GM12878 (cell line): Measurements from ENCODE around the gene SLC25A29. TPM values are rescaled to one million over a fixed set of nuclear protein-coding genes. Genes with fewer than 3 reads are reported as not detected.

Source experiments
- DPF2 ChIP-seq: fragments of 450-650 bp; IDR thresholded peaks from 2 replicates; pipeline ENCODE4 v1.6.1; 2017; ENCODE audit warnings: mild to moderate bottlenecking
- E2F8 ChIP-seq: fragments of 450-650 bp; IDR thresholded peaks from 2 replicates; pipeline ENCODE4 v1.6.1; 2018; ENCODE audit warnings: mild to moderate bottlenecking, low read depth, moderate library complexity; ENCODE audit not compliant: partially characterized antibody
- E4F1 ChIP-seq: fragments of 450-650 bp; IDR thresholded peaks from 2 replicates; pipeline ENCODE4 v1.6.1; 2018; ENCODE audit warnings: borderline replicate concordance, mild to moderate bottlenecking; ENCODE audit not compliant: partially characterized antibody
- FOXK2 ChIP-seq: fragments of 450-650 bp; IDR thresholded peaks from 2 replicates; pipeline ENCODE4 v1.6.1; 2017; ENCODE audit warnings: mild to moderate bottlenecking, moderate library complexity
- GATAD2B ChIP-seq: fragments of 450-650 bp; conservative IDR thresholded peaks from 2 replicates; pipeline ENCODE4 v1.6.1; 2017; ENCODE audit warnings: low read depth, mild to moderate bottlenecking, moderate library complexity
- LARP7 ChIP-seq: fragments of 450-650 bp; IDR thresholded peaks from 2 replicates; pipeline ENCODE4 v1.6.1; 2017; ENCODE audit warnings: mild to moderate bottlenecking
- MLLT1 ChIP-seq: fragments of 450-650 bp; IDR thresholded peaks from 2 replicates; pipeline ENCODE4 v1.6.1; 2016; ENCODE audit warnings: mild to moderate bottlenecking
- MXI1 ChIP-seq: fragments of 150-350 bp; IDR thresholded peaks from 2 replicates; pipeline ENCODE4 v1.6.1; 2011; ENCODE audit warnings: low read depth, mild to moderate bottlenecking, inconsistent platforms, low read length, improper control_type of control experiment
- NBN ChIP-seq: fragments of 450-650 bp; IDR thresholded peaks from 2 replicates; pipeline ENCODE4 v1.6.1; 2016
- NR2C2 ChIP-seq: IDR thresholded peaks from 2 replicates; pipeline ENCODE4 v1.6.1; 2011; ENCODE audit warnings: borderline replicate concordance, low read depth; ENCODE audit not compliant: control insufficient read depth, insufficient read length
- POLR2A ChIP-seq: IDR thresholded peaks from 2 replicates; pipeline ENCODE4 v1.6.1; 2011; ENCODE audit warnings: low read depth, mild to moderate bottlenecking, low read length
- SMARCA5 ChIP-seq: fragments of 450-650 bp; IDR thresholded peaks from 2 replicates; pipeline ENCODE4 v1.6.1; 2017; ENCODE audit warnings: mild to moderate bottlenecking
- ZBTB33 ChIP-seq: fragments of 450-650 bp; IDR thresholded peaks from 2 replicates; pipeline ENCODE4 v1.6.1; 2017; ENCODE audit warnings: mild to moderate bottlenecking
- ZNF687 ChIP-seq: fragments of 450-650 bp; IDR thresholded peaks from 2 replicates; pipeline ENCODE4 v1.6.1; 2017; ENCODE audit warnings: mild to moderate bottlenecking, moderate library complexity
- polyA plus RNA-seq, 11 experiments: library from polyadenylated mRNA; depleted of rRNA in 4 of 11; unstranded in 6 of 11; stranded (reverse) in 5 of 11; fragments of >200 nt; fragmentation: Nextera tagmentation in 4 of 11; fragmentation: Illumina TruSeq in 1 of 11; extraction: Ambion mirVana in 4 of 11; extraction: Trizol in 1 of 11; gene quantifications; 1 replicate in 1 of 11; 2 replicates in 10 of 11; pipeline versions ENCODE4 v1.2.1 to v1.2.3, GENCODE V29; 2011 to 2016; ENCODE audit warnings: inconsistent platforms in 2 of 11, missing spikeins in 2 of 11, low read depth in 1 of 11
- total RNA-seq, 4 experiments: library from RNA; depleted of rRNA in 3 of 4; stranded (reverse); fragments of >200 nt in 3 of 4; fragmentation: Illumina TruSeq in 1 of 4; extraction: Trizol in 1 of 4; gene quantifications; 2 replicates each; pipeline versions ENCODE4 v1.2.1 to v1.2.3, GENCODE V29; 2013 to 2021

SLC25A29 gene
- total and polyA plus RNA-seq, 10 of the 15 experiments (the other 5 are each of a cell fraction or from before 2014, with no cell fraction given) = 0.42 to 13.3 (median 4.0) TPM; not detected in 1

- peak; percentile 80 for TF ChIP-seq MLLT1
- no peak for TF ChIP-seq E4F1
- TF ChIP-seq ZNF687 = peak; percentile 94
- TF ChIP-seq NBN = 0 out of 2 replicates have a peak, but pooled peaks have one; percentile 55
- TF ChIP-seq E2F8 = no peak
- peak; percentile 36; the same call in 1 of the 2 replicates for TF ChIP-seq ZBTB33
- TF ChIP-seq SMARCA5 = 0 out of 2 replicates have a peak, but pooled peaks have one; percentile 16
- TF ChIP-seq NR2C2 = no peak
- TF ChIP-seq FOXK2 = no peak
- peak; percentile 59; the same call in 1 of the 2 replicates for TF ChIP-seq GATAD2B
- no peak for TF ChIP-seq LARP7
- TF ChIP-seq MXI1 = no peak
- no peak for TF ChIP-seq POLR2A
- peak; percentile 32; the same call in 1 of the 2 replicates for TF ChIP-seq DPF2
Observed at GRCh38 chr14:100317912-100318808, 11.9 kb upstream of the SLC25A29 start (continued).
